ENCODE results near the gene ZNF827.

ZNF827 gene

GRCh38 chr4:145757188-145757587 lies 181.4 kb downstream of the ZNF827 start:
- no peak for DNase-seq (ENCODE audit: low read depth)

GRCh38 chr4:145756244-145756643 lies 182.4 kb downstream of the ZNF827 start:
- DNase-seq (ENCODE audit: low read depth), result no peak

GRCh38 chr4:145755802-145756201 lies 182.8 kb downstream of the ZNF827 start:
- no peak for DNase-seq (ENCODE audit: low read depth)

GRCh38 chr4:145743641-145744040 lies 195.0 kb downstream of the ZNF827 start:
- no peak for DNase-seq (ENCODE audit: low read depth)

GRCh38 chr4:145740806-145741205 lies 197.8 kb downstream of the ZNF827 start:
- no peak for DNase-seq (ENCODE audit: low read depth)

- no peak for DNase-seq (ENCODE audit: low read depth)
Observed at GRCh38 chr4:145739845-145740244, 198.8 kb downstream of the ZNF827 start.

- DNase-seq (ENCODE audit: low read depth), result no peak
Observed at GRCh38 chr4:145736241-145736831, 202.3 kb downstream of the ZNF827 start.

GRCh38 chr4:145735827-145736226 lies 202.8 kb downstream of the ZNF827 start:
- DNase-seq (ENCODE audit: low read depth), result no peak

- DNase-seq (ENCODE audit: low read depth), result no peak
Observed at GRCh38 chr4:145735347-145735675, 203.3 kb downstream of the ZNF827 start.

- no peak for DNase-seq (ENCODE audit: low read depth)
Observed at GRCh38 chr4:145734576-145735346, 203.9 kb downstream of the ZNF827 start.

- DNase-seq (ENCODE audit: low read depth), result no peak
Observed at GRCh38 chr4:145734031-145734430, 204.6 kb downstream of the ZNF827 start.

GRCh38 chr4:145732895-145733880 lies 205.4 kb downstream of the ZNF827 start:
- DNase-seq (ENCODE audit: low read depth), result peak; percentile 82

GRCh38 chr4:145732001-145732815 lies 206.4 kb downstream of the ZNF827 start:
- DNase-seq (ENCODE audit: low read depth), result no peak

GRCh38 chr4:145731028-145731427 lies 207.6 kb downstream of the ZNF827 start:
- no peak for DNase-seq (ENCODE audit: low read depth)

- DNase-seq (ENCODE audit: low read depth), result no peak
Observed at GRCh38 chr4:145730026-145730425, 208.6 kb downstream of the ZNF827 start.

- no peak for DNase-seq (ENCODE audit: low read depth)
Observed at GRCh38 chr4:145723336-145723735, 215.3 kb downstream of the ZNF827 start.

- no peak for DNase-seq (ENCODE audit: low read depth)
Observed at GRCh38 chr4:145722561-145722960, 216.1 kb downstream of the ZNF827 start.

- DNase-seq (ENCODE audit: low read depth), result no peak
Observed at GRCh38 chr4:145720656-145721055, 218.0 kb downstream of the ZNF827 start.

GRCh38 chr4:145719752-145720624 lies 218.6 kb downstream of the ZNF827 start:
- no peak for DNase-seq (ENCODE audit: low read depth)

GRCh38 chr4:145716661-145717200 lies 221.9 kb downstream of the ZNF827 start:
- DNase-seq (ENCODE audit: low read depth), result no peak

GRCh38 chr4:145716200-145716599 lies 222.4 kb downstream of the ZNF827 start:
- no peak for DNase-seq (ENCODE audit: low read depth)
